Spleen (tissue), 7 donors: Measurements from ENCODE around the gene STRIP2.

Experiments
- POLR2A ChIP-seq, 3 donors: fragments of 450-650 bp; IDR thresholded peaks; one replicate each; pipeline ENCODE4 v1.5.1; 2017; ENCODE audit warnings: antibody characterized with exemption in 3 of 3, mild to moderate bottlenecking in 1 of 3
- POLR2AphosphoS5 ChIP-seq, 3 donors: sonication (generic); formaldehyde crosslinking; IDR thresholded peaks; one replicate each; pipeline ENCODE4 v1.5.1; 2017; ENCODE audit warnings: antibody characterized with exemption in 3 of 3
- TF ChIP-seq, protein P1 (sequence below), 11 experiments: fragments of 200-600 bp in 7 of 11; fragments of 450-650 bp in 4 of 11; sonication (generic) in 4 of 11; IDR thresholded peaks in 8 of 11; conservative IDR thresholded peaks in 3 of 11; 1 replicate in 7 of 11; 2 replicates in 4 of 11; pipeline versions ENCODE4 v1.4.0 to v1.8.0; 2016 to 2021; ENCODE audit warnings: antibody characterized with exemption in 11 of 11, inconsistent platforms in 4 of 11, mild to moderate bottlenecking in 1 of 11
- donor health status: DM: no; HTN: no; CAD: no; lungs with moderate emphysema.
- donor health status: DM: no; HTN: no; CAD: no.
- donor health status: DM: no; HTN: no; CAD: no.

- TF ChIP-seq POLR2A (IDR thresholded peaks at IDR 0.05) (no peak), POLR2AphosphoS5 (IDR thresholded peaks at IDR 0.05) (no peak)
- TF ChIP-seq, protein P1, sequence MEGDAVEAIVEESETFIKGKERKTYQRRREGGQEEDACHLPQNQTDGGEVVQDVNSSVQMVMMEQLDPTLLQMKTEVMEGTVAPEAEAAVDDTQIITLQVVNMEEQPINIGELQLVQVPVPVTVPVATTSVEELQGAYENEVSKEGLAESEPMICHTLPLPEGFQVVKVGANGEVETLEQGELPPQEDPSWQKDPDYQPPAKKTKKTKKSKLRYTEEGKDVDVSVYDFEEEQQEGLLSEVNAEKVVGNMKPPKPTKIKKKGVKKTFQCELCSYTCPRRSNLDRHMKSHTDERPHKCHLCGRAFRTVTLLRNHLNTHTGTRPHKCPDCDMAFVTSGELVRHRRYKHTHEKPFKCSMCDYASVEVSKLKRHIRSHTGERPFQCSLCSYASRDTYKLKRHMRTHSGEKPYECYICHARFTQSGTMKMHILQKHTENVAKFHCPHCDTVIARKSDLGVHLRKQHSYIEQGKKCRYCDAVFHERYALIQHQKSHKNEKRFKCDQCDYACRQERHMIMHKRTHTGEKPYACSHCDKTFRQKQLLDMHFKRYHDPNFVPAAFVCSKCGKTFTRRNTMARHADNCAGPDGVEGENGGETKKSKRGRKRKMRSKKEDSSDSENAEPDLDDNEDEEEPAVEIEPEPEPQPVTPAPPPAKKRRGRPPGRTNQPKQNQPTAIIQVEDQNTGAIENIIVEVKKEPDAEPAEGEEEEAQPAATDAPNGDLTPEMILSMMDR (IDR thresholded peaks at IDR 0.05 in 8 of 11, conservative IDR thresholded peaks at IDR 0.05 in 3 of 11), result no peak
Observed at GRCh38 chr7:129535896-129536295, 101.7 kb downstream of the STRIP2 start.
